Esophagus squamous epithelium (tissue), 4 donors: Measurements from ENCODE around the gene DDR2.

Experiments used
- POLR2A ChIP-seq, 4 donors: fragments of 450-650 bp; IDR thresholded peaks; one replicate each; pipeline ENCODE4 v1.6.1; 2017; ENCODE audit warnings: antibody characterized with exemption in 4 of 4, mild to moderate bottlenecking in 4 of 4, moderate library complexity in 3 of 4
- TF ChIP-seq, protein P1 (sequence below), 6 experiments: fragments of 450-650 bp in 4 of 6; fragments of 200-600 bp in 2 of 6; sonication (generic) in 2 of 6; IDR thresholded peaks; one replicate each; pipeline ENCODE4 v1.5.1; 2016 to 2019; ENCODE audit warnings: antibody characterized with exemption in 6 of 6, mild to moderate bottlenecking in 4 of 6, moderate library complexity in 4 of 6

DNA sequence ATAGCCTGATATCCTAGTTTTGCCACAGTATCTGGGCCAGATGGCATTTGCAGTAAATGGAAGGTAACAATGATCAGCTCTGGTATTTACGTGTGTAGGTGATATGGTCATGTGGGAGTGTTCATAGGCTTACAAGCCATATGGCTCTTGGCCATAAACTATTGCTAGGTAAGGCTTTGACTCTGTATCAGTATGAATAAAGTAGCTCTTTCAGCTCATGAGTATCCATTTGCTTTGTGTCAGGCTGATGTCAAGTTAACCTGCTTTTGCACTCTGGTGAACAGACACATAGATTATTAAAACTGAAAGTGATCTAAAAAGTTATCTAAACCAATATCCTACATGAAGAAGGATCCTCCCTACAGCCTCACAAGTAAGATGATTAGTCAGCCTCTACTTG, 69.0 kb downstream of the DDR2 start:
- TF ChIP-seq, protein P1, sequence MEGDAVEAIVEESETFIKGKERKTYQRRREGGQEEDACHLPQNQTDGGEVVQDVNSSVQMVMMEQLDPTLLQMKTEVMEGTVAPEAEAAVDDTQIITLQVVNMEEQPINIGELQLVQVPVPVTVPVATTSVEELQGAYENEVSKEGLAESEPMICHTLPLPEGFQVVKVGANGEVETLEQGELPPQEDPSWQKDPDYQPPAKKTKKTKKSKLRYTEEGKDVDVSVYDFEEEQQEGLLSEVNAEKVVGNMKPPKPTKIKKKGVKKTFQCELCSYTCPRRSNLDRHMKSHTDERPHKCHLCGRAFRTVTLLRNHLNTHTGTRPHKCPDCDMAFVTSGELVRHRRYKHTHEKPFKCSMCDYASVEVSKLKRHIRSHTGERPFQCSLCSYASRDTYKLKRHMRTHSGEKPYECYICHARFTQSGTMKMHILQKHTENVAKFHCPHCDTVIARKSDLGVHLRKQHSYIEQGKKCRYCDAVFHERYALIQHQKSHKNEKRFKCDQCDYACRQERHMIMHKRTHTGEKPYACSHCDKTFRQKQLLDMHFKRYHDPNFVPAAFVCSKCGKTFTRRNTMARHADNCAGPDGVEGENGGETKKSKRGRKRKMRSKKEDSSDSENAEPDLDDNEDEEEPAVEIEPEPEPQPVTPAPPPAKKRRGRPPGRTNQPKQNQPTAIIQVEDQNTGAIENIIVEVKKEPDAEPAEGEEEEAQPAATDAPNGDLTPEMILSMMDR (IDR thresholded peaks at IDR 0.05), result no peak
- no peak for TF ChIP-seq POLR2A (IDR thresholded peaks at IDR 0.05)
